ENCODE results near the gene SCYGR1. TPM values are rescaled to one million over a fixed set of nuclear protein-coding genes. Genes with fewer than 3 reads are reported as not detected.

The SCYGR1 gene
- total RNA-seq, 1 donor from 2014 or later: not detected

DNA sequence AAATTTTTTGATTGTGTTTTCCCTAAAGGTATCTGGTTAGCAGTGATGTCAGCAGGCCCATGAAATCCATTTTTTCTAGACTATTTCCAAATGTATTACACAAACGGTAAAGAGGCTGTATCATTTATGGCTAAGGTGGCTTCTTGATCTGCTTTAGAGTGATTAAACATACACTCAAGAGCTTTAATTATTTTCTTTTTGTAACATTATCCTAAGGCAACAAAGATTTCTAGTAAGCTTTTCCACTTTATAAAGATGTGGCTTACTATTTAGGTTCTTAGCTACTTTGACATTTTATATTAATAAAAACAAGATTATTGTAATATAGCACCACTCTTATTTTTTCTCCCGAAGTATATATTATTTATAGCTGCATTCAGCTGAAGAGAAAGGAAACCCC, 46.2 kb downstream of the SCYGR1 start:
- TF ChIP-seq, protein P1, sequence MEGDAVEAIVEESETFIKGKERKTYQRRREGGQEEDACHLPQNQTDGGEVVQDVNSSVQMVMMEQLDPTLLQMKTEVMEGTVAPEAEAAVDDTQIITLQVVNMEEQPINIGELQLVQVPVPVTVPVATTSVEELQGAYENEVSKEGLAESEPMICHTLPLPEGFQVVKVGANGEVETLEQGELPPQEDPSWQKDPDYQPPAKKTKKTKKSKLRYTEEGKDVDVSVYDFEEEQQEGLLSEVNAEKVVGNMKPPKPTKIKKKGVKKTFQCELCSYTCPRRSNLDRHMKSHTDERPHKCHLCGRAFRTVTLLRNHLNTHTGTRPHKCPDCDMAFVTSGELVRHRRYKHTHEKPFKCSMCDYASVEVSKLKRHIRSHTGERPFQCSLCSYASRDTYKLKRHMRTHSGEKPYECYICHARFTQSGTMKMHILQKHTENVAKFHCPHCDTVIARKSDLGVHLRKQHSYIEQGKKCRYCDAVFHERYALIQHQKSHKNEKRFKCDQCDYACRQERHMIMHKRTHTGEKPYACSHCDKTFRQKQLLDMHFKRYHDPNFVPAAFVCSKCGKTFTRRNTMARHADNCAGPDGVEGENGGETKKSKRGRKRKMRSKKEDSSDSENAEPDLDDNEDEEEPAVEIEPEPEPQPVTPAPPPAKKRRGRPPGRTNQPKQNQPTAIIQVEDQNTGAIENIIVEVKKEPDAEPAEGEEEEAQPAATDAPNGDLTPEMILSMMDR (IDR thresholded peaks at IDR 0.05): no peak
- Histone ChIP-seq H3K4me1 (no peaks in the 10 kb centered on the region), H3K4me3 (no peak overlapping the region), H3K27me3 (no peaks in the 10 kb centered on the region), H3K36me3 (peaks cover 39% of the 10 kb centered on the region), H3K9me3 (no peaks in the 10 kb centered on the region), H3K27ac (no peak overlapping the region)
- no peak for ATAC-seq
- DNase-seq: no peak
- intact Hi-C loops (cut with DNase I): no loop called here

DNA sequence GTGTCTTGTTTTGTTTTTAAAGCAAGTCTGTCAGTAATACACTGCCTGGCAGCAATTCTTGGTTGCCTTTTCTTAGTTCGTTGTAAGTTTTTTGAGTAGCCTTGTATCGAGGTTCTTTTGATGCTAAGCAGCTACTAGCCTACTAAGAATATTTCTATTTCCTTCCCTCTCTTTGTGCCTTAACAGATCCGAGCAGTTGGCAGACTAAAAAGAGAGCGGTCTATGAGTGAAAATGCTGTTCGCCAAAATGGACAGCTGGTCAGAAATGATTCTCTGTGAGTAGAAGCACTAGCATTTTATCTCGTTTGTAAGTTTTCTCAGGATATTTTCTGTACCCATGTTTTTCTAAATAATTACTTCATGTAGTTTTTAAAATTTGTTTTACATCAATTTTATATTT, 47.6 kb downstream of the SCYGR1 start:
- Histone ChIP-seq H3K27me3 (no peaks in the 10 kb centered on the region), H3K4me3 (no peak overlapping the region), H3K9me3 (no peaks in the 10 kb centered on the region), H3K27ac (no peak overlapping the region), H3K4me1 (no peaks in the 10 kb centered on the region), H3K36me3 (peaks cover 29% of the 10 kb centered on the region)
- TF ChIP-seq, protein P1 (IDR thresholded peaks at IDR 0.05): no peak
- ATAC-seq (no peak), DNase-seq (no peak)
- intact Hi-C loops (cut with DNase I): no loop called here

DNA sequence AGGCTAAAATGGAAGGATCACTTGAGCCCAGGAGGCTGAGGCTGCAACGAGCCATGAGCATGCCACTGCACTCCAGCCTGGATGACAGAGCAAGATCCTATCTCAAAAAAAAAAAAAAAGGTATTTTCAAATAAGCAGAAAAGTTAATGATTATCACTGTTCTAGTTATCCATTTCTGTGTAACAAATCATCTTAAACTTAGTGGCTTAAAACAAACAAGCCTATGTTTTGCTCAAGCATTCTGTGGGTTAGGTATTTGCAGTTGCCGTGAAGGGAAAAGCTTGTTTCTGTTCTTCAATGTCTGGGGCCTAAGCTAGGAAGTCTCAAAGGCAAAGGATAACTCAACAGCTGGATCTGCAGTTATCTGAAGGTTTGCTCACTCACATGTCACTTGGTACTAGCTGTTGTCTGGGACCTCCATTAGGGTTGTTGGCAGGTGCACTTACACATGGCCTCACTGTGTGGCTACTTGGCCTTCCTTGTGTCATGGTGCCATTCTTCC, 48.6 kb downstream of the SCYGR1 start:
- Histone ChIP-seq H3K4me3 (no peak overlapping the region), H3K9me3 (no peaks in the 10 kb centered on the region), H3K27me3 (no peaks in the 10 kb centered on the region), H3K36me3 (peaks cover 33% of the 10 kb centered on the region), H3K27ac (no peak overlapping the region), H3K4me1 (no peaks in the 10 kb centered on the region)
- intact Hi-C loops (cut with DNase I): no loop called here
- DNase-seq: no peak
- TF ChIP-seq, protein P1 (IDR thresholded peaks at IDR 0.05): no peak
- ATAC-seq: no peak

Other genes with a start within 250 kb of the SCYGR1 start
- 36.1 TPM for gene COL4A4, start 223.7 kb downstream of the SCYGR1 start, total RNA-seq
- 46.4 TPM for gene COL4A3, start 223.3 kb downstream of the SCYGR1 start, total RNA-seq
- gene MFF, start 62.7 kb downstream of the SCYGR1 start, total RNA-seq: 57.2 TPM
- gene TM4SF20, start 8.6 kb downstream of the SCYGR1 start, total RNA-seq: not detected
- gene AGFG1, start 84.2 kb upstream of the SCYGR1 start, total RNA-seq: 92.9 TPM
- not detected for gene SCYGR2, start 210.9 kb upstream of the SCYGR1 start, total RNA-seq
- gene SCYGR3, start 226.9 kb upstream of the SCYGR1 start, total RNA-seq: not detected
- not detected for gene SCYGR4, start 229.5 kb upstream of the SCYGR1 start, total RNA-seq